ENCODE results near the gene SLC25A18. TPM values are rescaled to one million over a fixed set of nuclear protein-coding genes. Genes with fewer than 3 reads are reported as not detected.

SLC25A18 gene
- total RNA-seq, 1 donor from 2014 or later = not detected

DNA sequence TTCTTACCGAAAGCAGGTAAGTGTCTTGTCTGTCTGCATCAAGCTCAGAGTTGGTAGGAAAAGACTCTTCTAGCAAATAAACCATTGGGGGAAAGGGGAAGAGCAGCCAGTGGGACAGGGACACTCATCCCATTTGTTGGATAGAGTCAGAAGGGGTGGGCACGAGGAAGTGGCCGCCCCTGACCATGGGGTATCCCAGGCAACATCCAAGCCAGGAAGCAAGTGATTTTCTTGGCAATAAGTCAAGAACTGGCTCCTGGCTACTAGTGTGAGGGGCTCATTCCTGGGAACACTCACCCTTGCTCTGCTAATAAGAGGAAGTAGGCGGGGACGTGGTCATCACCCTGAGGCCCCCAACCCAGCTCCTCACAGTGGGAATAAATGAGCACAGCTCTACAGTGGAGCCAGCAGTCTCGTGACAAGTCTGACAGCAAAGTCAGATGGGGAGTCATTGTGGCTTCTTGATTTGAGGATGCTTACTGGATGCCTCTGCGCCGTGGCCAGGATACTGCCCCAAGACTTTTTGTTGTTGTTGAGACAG, 6.7 kb downstream of the SLC25A18 start:
- DNase-seq (ENCODE audit: extremely low read depth, low read depth, low spot score) = no peak

DNA sequence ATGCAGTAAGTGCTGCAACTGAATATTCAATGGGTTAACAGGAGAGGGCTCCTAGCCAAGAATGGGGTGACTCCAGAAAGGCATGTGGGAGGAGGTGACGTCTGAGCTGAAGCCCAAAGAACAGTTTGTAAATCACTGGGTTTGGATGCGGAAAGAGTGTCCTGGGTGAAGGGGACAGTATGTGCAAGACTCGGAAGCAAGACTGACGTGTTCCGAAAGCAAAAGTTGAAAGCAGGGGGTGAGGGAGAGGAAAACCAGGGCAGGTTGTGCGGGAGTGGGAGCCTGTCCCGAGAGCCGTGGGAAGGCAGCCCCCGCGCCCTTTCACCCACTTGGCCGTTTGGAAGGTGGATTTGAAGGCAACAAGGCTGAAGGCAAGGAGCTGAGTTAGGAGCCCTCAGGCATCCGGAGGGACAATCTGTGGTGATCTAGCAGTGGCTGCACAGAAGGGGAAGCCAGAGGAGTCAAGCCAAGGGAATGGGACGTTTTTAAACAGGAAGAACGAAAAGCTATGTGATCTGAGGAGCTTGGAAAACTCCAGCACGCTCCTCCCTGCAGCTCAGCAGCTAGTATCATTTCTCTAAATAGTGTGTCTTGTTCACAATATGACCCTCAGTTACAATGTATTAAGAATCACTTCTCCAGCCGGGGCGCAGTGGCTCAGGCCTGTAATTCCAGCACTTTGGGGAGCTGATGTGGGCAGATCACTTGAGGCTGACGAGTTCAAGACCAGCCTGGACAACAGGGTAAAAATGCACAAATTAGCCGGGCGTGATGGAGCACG, 7.7 kb downstream of the SLC25A18 start:
- no peak for DNase-seq (ENCODE audit: extremely low read depth, low read depth, low spot score)

DNA sequence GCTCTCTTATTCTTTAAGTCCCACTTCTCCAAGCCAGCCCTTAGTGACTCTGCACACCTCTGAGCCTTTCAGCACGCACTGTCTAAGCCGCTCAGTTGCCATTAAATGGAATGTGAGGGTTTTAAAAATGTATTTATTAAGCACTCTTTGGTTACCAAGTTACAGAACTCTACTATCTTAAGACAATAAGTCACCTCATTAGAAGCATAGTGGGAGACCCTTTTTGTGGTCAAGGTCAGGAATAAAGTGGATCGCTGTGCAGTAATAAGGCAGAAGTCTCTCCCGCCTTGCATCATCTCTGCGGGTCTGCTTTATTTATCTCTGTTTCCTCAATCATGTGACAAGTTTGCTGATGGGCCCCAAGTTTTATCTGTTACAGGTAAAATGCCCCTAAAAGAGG, 11.9 kb downstream of the SLC25A18 start:
- DNase-seq (ENCODE audit: extremely low read depth, low read depth, low spot score) = no peak

DNA sequence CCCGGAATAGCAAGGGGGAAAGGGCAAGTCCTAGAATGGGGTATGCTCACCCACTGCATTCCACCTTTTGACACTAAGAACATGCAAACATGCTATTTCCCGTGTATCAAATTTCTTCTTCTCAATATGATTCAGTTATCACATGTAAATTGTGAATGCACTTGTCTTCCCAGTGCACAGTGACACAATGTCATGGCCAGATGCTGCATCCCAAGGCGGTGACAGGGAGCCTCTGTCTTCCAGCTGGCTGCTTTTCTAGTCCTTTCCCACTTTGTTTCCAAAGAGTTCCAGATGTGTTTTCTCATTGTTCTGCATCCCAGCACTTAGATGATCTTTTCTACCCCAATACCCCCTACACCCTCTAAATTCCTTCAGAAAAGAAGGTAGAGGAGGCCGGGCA, 12.4 kb downstream of the SLC25A18 start:
- DNase-seq (ENCODE audit: extremely low read depth, low read depth, low spot score) = no peak

DNA sequence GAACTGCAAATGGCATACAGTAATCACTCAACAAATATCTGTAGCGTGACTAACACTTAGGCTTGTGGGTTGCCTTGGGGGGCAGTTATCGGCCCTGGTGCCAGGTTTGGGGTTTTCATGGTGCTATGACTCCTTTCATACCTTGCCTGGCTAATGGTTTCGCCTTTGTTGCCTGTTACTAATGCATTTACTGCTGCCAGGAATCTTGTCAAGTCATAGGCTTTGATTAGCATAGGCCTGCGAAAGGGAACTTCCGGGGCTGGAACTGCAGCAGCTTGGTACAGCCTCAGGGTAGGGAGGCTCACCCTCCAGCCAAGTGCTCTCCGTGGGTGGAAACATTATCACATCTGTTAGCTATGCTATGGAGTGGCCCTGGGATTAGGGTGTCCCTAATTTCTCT, 13.2 kb downstream of the SLC25A18 start:
- DNase-seq (ENCODE audit: extremely low read depth, low read depth, low spot score) = no peak

DNA sequence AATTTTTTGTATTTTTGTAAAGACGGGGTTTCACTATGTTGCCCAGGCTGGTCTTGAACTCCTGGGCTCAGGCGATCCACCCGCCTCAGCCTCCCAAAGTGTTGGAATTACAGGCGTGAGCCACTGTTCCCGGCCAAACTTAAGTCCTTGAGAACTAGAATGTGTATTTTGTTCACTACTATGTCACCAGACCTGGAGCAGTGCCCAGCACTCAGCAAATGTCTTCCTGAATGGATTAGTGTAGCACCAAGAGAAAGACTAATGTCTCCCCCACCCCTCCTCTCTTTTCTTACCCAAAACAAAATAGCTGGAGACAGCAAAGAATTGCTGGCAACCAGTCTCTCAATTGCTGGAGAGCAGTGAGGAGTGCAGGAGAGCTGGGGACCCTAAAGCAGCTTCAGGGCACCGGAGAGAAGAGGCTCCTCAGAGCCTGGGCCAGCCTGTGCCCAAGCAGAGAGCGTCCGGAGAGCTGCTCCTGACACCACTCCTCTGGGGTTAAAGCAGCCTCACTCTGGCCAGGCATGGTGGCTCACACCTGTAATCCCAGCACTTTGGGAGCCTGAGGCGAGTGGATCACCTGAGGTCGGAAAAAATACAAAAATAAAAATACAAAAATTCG, 14.9 kb downstream of the SLC25A18 start:
- DNase-seq (ENCODE audit: extremely low read depth, low read depth, low spot score) = no peak

DNA sequence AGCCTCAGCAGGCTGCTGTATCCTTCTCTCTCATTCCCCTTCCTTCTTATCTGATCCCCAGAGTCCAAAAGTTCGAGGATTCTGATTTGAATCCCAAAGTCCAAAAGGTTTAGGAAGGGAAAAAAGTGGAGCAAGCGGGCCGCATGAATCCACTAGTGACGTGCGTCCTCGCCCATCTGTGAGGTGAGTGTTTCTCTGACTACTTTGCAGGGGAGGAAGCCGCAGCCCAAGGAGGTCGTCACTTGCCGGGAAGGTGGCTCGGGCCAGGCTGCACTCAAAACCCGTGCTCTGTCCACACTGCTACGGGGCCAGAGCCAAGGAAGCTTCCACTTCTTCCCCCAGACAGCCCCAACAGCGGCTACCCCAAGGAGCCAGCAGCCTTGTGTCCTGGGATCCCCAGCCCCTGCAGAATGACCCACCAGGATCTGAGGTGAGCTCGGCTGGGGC, 16.3 kb downstream of the SLC25A18 start:
- no peak for DNase-seq (ENCODE audit: extremely low read depth, low read depth, low spot score)

DNA sequence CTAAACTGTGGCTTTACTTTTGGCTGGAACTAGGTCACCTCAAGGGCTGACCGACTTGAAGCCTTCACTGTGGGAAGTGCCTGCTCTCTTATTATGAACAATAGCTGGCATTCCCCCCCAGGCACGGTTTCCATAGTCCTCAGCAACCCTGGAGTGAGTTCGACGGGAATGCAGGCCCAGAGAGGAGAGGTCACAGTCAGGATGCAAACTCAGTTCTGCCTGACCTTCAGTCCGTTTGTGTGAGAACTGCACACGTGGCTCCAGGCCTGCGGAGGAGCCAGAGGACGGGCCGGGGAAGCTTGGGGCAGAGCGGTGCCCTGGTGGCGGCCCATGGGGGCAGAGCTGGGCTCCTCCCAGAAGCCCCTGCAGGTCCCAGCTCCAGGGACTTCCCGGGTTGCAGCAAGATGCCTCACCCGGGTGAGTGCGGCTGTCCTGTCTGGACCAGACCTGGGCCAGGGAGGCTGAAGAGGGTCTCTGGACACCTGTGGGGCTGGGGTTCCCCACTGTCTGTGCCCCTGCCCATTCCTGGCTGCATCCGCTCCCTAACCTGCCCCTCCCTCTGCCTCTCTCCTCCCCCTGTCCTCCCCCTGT, 17.2 kb downstream of the SLC25A18 start:
- no peak for DNase-seq (ENCODE audit: extremely low read depth, low read depth, low spot score)

DNA sequence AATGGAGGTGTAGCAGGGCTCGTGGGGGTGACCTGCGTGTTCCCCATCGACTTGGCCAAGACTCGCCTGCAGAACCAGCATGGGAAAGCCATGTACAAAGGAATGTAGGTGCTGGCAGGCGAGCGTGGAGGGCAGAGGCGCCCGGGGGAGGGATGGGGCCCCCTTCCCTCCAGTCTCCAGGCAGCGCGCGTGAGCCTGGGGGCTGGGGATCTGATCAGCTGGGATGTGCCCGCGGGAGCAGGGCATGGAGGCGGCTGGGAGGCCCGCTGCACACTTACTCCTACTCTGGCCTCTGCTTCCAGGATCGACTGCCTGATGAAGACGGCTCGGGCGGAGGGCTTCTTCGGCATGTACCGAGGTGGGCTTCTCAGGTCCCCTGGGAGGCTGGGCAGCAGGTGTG, 17.8 kb downstream of the SLC25A18 start:
- no peak for DNase-seq (ENCODE audit: extremely low read depth, low read depth, low spot score)

DNA sequence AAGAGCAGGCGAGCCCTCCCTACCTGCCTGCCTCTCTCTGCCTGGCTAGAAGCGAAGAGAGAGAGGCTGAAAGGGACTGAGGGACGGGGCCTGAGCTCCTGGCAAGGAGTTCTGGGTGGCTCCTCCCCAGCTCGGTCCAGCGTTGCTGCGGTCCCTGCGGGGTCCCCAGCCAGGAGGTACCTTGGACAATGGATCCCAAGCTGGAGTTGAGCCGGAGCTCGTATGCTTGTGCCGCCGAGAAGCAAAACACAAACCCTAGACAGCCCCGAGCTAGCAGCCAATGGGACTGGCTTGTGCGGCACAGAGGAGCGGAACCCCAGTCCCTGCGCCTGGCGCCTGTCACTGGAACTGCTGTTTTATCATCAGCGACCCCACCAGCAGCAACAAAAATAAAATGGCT, 18.3 kb downstream of the SLC25A18 start:
- DNase-seq (ENCODE audit: extremely low read depth, low read depth, low spot score) = no peak

DNA sequence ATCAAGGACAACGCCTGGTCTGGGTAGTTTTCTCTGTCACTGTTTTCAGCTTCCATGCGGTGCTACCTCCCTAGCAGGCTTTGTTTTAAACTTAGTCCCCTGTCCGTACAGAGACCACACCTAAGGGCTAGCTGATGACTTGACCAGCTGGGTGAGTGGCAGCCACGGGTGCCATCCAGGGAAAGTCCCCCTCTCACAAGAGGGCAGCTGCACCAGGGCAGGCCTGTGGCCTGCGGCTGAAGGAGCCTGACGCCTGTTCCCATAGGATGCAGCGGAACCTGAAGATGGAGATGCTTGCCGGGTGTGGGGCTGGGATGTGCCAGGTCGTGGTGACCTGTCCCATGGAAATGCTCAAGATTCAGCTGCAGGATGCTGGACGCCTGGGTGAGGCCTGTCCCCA, 19.9 kb downstream of the SLC25A18 start:
- DNase-seq (ENCODE audit: extremely low read depth, low read depth, low spot score) = no peak

DNA sequence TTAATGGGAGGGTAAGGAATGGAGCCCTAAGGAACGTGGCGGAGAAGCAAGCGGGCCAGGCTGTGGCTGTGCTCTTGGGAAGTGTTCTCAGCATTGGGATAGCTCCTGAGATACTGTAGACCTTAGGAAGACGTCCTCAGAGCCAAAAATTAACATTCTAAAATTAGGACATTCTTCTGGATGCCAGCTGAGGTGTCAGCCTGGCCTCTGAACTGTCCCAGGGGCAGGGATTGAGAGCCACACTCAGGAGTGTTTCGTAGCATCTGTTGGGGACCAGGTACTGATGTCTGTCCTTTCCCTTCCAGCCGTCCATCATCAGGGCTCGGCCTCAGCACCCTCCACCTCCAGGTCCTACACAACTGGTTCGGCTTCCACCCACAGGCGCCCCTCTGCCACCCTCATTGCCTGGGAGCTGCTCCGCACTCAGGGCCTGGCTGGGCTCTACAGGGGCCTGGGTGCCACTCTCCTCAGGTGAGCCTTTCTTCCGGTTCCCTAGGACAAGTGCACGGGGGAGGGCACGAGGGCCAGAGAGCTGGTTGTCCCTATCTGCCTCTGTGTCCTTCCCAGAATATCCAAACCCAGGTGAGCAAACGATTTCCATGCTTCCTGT, 23.6 kb downstream of the SLC25A18 start:
- no peak for DNase-seq (ENCODE audit: extremely low read depth, low read depth, low spot score)

DNA sequence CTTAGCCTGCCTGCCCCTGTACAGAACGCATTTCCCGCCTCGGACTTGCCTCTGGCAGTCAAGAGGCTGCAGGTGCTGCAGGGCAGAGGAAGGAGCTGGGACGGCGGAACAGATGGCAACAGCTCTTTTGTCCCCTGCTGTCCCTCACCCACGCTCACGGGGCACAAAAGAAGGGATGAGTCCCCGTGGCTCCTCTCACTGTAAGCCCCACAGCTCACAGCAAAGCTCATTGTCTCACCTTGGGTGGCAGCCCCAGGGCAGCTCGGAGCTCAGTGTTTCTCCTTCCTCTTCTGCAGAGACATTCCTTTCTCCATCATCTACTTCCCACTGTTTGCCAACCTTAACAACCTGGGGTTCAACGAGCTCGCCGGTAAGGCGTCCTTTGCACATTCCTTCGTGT, 24.3 kb downstream of the SLC25A18 start:
- DNase-seq (ENCODE audit: extremely low read depth, low read depth, low spot score) = no peak

DNA sequence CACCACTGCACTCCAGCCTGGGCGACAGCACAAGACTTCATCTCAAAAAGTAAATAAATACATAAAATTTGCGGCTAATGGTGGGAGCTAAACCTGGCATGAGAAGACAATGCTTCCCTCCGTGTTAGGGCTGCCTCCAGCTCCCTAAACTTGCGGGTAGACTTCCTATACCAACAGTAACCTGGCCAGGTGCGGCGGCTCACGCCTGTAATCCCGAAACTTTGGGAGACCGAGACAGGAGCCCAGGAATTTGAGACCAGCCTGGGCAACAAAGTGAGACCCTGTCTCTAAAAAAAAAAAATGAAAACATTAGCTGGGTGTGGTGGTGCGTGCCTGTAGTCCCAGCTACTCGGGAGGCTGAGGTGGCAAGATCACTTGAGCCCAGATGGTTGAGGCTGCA, 25.3 kb downstream of the SLC25A18 start:
- DNase-seq (ENCODE audit: extremely low read depth, low read depth, low spot score) = no peak

DNA sequence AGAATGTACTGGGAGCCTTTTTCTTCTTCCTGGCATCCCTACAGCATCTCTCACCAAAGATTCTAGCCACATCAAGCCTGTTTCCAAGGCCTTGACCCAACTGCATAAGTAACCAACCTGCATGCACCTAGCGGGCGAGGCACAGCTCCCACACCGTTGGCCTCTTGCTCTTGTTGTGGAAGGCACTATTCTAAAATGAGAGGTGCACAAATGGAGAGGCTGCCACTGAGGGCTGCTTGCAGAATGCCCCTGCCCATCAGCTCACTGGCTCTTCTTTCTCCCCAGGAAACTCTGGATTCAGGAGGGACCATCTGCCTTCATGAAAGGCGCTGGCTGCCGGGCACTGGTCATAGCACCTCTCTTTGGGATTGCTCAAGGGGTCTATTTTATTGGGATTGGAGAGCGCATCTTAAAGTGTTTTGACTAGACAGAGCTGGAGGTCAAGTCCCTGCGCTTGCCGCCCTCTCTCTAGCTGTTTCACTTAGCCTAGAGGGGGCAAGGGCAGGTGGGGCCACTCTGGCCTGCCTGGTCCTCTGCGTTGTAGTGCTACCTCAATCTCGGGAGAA, 26.6 kb downstream of the SLC25A18 start:
- DNase-seq (ENCODE audit: extremely low read depth, low read depth, low spot score) = no peak

DNA sequence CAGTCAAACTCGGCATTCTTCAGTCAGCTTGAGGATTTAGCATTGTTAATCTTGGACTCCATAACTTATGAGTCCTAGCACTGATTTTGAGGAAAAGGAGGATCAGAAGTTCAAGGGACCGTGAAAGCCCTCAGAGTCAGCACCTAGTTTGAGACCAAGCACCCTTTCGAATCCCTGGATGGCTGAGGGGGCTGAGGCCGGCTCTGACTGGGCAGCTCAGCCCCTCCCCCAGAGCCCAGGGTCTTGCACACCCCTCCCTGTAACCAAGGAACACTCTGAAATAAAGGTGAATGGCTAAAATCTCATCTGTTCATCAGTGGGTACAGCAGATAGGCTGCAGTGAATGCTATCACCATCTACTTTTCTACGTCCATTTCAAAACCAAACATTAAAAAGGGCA, 27.3 kb downstream of the SLC25A18 start:
- no peak for DNase-seq (ENCODE audit: extremely low read depth, low read depth, low spot score)

DNA sequence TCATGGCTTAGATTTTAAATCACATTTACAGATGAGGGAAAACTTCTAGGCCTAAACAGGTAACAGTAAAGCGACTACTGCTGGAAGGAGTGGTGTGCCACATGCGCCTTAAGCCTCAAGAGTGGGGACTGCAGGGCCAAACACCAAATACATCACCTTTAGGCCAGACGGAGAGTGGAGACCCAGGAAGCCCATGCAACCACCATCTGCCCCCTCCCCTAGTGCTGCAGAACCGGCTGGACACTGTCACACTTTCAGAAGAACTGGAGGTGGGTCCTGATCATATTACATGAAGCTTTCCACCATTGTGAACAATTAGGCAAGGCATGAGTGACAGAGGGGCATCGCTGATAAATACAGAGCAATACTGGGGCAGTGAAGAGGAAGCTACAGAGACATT, 28.9 kb downstream of the SLC25A18 start:
- DNase-seq (ENCODE audit: extremely low read depth, low read depth, low spot score) = no peak

DNA sequence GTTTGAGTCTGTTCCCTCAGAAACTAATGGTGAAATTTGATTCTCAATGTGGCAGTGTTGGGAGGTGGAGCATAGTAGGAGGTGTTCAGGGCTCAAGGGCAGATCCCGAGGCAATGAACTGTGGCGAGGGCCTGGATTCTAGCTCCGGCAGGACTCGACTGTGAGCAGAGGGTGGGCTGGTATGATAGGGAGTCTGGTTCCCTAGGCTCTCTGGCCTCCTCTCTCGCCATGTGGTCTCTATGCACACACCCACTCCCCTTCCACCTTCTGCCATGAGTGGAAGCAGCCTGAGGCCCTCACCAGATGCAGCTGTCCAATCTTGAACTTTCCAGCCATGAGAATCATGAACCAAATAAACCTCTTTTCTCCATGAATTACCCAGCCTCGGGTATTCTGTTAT, 32.9 kb downstream of the SLC25A18 start:
- DNase-seq (ENCODE audit: extremely low read depth, low read depth, low spot score) = no peak

DNA sequence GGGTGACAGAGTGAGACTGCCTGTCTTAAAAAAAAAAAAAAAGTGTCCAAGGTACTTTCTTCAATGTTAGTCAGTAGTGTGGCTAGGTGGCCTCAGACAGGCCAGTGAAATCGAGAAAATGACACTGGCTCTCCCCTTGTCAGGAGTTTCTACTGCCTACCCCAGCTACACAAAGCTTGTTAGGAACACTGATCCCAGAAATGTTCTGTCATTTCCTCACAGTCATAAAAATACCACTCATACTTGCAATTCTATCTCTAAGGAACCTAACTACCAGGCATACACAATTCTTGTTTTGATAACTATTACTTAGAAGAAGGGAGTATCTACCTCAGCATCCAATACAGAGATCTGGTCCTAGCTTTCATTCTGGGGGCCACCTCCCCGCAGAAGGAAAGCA, 33.9 kb downstream of the SLC25A18 start:
- DNase-seq (ENCODE audit: extremely low read depth, low read depth, low spot score) = no peak

DNA sequence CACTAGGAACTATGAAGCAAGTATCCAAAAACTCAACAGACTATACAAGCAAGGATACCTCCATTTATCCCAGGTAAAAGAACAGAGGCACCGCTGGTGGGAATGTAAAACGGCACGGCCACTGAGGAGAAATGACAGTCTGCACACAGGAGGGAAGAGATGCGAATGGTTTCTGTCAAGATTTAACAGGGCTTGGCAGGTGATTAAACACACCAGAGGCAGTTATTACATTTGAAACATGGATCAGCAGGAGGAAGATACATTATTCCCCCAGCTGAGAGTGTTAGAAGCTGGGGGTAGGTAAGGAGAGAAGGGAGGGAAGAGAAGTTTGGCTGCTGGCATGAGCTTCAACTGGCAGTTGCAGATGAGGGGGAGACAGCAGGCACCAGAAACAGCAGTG, 35.0 kb downstream of the SLC25A18 start:
- DNase-seq (ENCODE audit: extremely low read depth, low read depth, low spot score) = no peak

DNA sequence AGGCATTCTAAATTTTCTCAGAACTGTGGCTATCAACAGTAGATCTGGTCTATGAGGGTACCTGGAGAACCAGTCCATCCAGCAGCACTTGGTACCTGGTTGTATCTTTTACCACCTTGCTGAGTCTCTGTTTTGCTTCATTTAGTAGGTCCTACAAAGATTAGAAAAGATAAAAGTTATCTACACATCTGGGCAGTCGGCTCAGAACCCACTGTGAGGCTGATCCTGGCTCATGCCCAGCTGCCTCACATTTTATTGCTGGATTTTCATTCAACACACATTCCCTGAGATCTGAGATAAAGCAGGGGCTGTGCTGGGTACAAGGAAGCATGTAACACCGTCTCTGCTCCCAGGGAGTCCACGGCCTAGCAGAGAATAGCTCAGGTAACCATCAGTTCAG, 37.7 kb downstream of the SLC25A18 start:
- no peak for DNase-seq (ENCODE audit: extremely low read depth, low read depth, low spot score)
